ENCODE measurements around the gene KLF2. TPM values are rescaled to one million over a fixed set of nuclear protein-coding genes. Genes with fewer than 3 reads are reported as not detected.

KLF2 gene
- total and polyA plus RNA-seq, 10 of the 15 experiments (the other 5 are each of a cell fraction or from before 2014, with no cell fraction given): 0.16 to 13.7 (median 1.0) TPM

GRCh38 chr19:16365300-16365996, 40.8 kb downstream of the KLF2 start:
- no peaks in the 10 kb centered on the region; a peak in 1 of 4 replicates for H3K36me3 ChIP-seq (ENCODE audit: control insufficient read depth in 2 of 2, insufficient read depth in 2 of 2, low read length in 1 of 2)
- no peak for ATAC-seq
- peaks cover 47% of the 10 kb centered on the region for H3K4me1 ChIP-seq (ENCODE audit: control insufficient read depth, insufficient read depth, low read length)
- H3K4me2 ChIP-seq (ENCODE audit: control insufficient read depth, insufficient read depth): peak overlapping the region; percentile 84
- SMC1A ChIA-PET (ENCODE audit: uncharacterized antibody, unreplicated experiment): interaction anchor here (1.2 to 4.1 kb wide), 6 partner anchors 17 to 120 kb away, joined by 4 to 42 read pairs (median 24); no protein-coding TSS in a partner anchor
- in situ Hi-C loops (cut with MboI): no loop called here
- no peak overlapping the region for H2AFZ ChIP-seq (ENCODE audit: control insufficient read depth, low read depth, low read length)
- WGBS (ENCODE audit: insufficient coverage, insufficient replicate concordance, low lambda C conversion rate, missing lambda C conversion rate): 69% methylated on average over 12 of the region's 12 CpGs
- H3K79me2 ChIP-seq (ENCODE audit: control insufficient read depth, insufficient read depth, low read length): no peaks in the 10 kb centered on the region
- no peaks in the 10 kb centered on the region for H3K9me3 ChIP-seq (replicated peaks; ENCODE audit: control insufficient read depth, insufficient read depth, low read length)
- RAD21 ChIA-PET (ENCODE audit: unreplicated experiment): interaction anchor here (2.0 to 3.2 kb wide), 5 partner anchors 18 to 36 kb away, joined by 6 to 32 read pairs (median 26); no protein-coding TSS in a partner anchor
- no TSS peak for BruUV-seq (replicated peaks)
- H3K9ac ChIP-seq (ENCODE audit: control insufficient read depth, insufficient read depth, low read length): peak overlapping the region; percentile 80
- H4K20me1 ChIP-seq (ENCODE audit: control insufficient read depth, insufficient read depth): 0 out of 2 replicates have a peak, but pooled peaks cover 2% of the 10 kb centered on the region
- no peak for FAIRE-seq
- peak overlapping the region; percentile 90 for H3K27ac ChIP-seq (ENCODE audit: control insufficient read depth, insufficient read depth)
- CTCF ChIA-PET: interaction anchor here (1.9 to 3.4 kb wide), 3 partner anchors 17 to 38 kb away, joined by 9 to 21 read pairs (median 16); no protein-coding TSS in a partner anchor
- DNase-seq (ENCODE audit: low read depth, low spot score): no peak
- no peaks in the 10 kb centered on the region for H3K27me3 ChIP-seq (replicated peaks in 1 of 2; ENCODE audit: control insufficient read depth in 2 of 2, insufficient read depth in 2 of 2, low read length in 1 of 2)
- POLR2A ChIA-PET: interaction anchor here (1.2 to 1.5 kb wide), 4 partner anchors 22 to 41 kb away, joined by 3 to 11 read pairs (median 5); partner anchors contain the start of gene KLF2
- H3K4me3 ChIP-seq: peak overlapping the region; percentile 65; the same call in 1 of the 2 replicates
- intact Hi-C loops (cut with micrococcal nuclease; ENCODE audit: unreplicated experiment): no loop called here
- TF ChIP-seq ZBED1 (IDR thresholded peaks at IDR 0.05; ENCODE audit: borderline replicate concordance) (no peak), BCLAF1 (IDR thresholded peaks at IDR 0.05) (no peak), LARP7 (IDR thresholded peaks at IDR 0.05) (no peak), NRF1 (conservative IDR thresholded peaks at IDR 0.05; ENCODE audit: low read depth, low read length) (no peak), SIX5 (IDR thresholded peaks at IDR 0.05; ENCODE audit: low read depth, low read length, severe bottlenecking) (no peak), ETV6 (conservative IDR thresholded peaks at IDR 0.05 in 1 of 2, IDR thresholded peaks at IDR 0.05 in 1 of 2; ENCODE audit: borderline replicate concordance in 1 of 2, low read depth in 1 of 2) (no peak), ZBTB40 (IDR thresholded peaks at IDR 0.05; ENCODE audit: borderline replicate concordance) (no peak; the same call in 1 of the 2 replicates), HCFC1 (IDR thresholded peaks at IDR 0.05; ENCODE audit: low read length) (no peak), PBX3 (IDR thresholded peaks at IDR 0.05; ENCODE audit: insufficient replicate concordance, low read depth, low read length) (no peak), POU2F2 (IDR thresholded peaks at IDR 0.05; ENCODE audit: borderline replicate concordance, low read depth, low read length) (no peak), KAT2A (conservative IDR thresholded peaks at IDR 0.05; ENCODE audit: control insufficient read depth, low read depth, low read length) (no peak), EED (IDR thresholded peaks at IDR 0.05; ENCODE audit: low read depth) (no peak), ZNF622 (IDR thresholded peaks at IDR 0.05) (no peak)
